Activated B cell treated with CpG ODN at 0.5 μM for 24 hours (primary cell): ENCODE results near the gene TMA7B. TPM values are rescaled to one million over a fixed set of nuclear protein-coding genes. Genes with fewer than 3 reads are reported as not detected.
A peak's percentile ranks its signal among the peaks of the same experiment; 100 is the strongest.

ENCODE experiments used
- ATAC-seq: fragments of 200-7000 bp; cut with Tn5 transposase; one replicate; pipeline ENCODE4 v1.10.0; 2021; ENCODE audit warnings: low read depth, mild to moderate bottlenecking, moderate library complexity
- CTCF ChIA-PET: fragments of 350-600 bp; sonication (Branson Sonifier 250); formaldehyde crosslinking; loops from one replicate; lab custom pipeline; 2021; ENCODE audit warnings: antibody characterized with exemption; lab: Charles Lee
- POLR2A ChIA-PET: fragments of 350-600 bp; sonication (Branson Sonifier 250); formaldehyde crosslinking; loops from one replicate; lab custom pipeline; 2021; ENCODE audit warnings: antibody characterized with exemption; lab: Charles Lee
- DNase-seq: peaks from one replicate; pipeline ENCODE4 v3.0.0; 2022
- H3K27ac Mint-ChIP-seq: one replicate; pipeline ENCODE4 v1.8.0; 2020; ENCODE audit warnings: mixed read lengths
- H3K27me3 Mint-ChIP-seq: one replicate; pipeline ENCODE4 v1.8.0; 2021; ENCODE audit warnings: mixed read lengths
- H3K36me3 Mint-ChIP-seq: one replicate; pipeline ENCODE4 v1.8.0; 2021; ENCODE audit warnings: low read depth, mixed read lengths
- H3K4me1 Mint-ChIP-seq: one replicate; pipeline ENCODE4 v1.8.0; 2021; ENCODE audit warnings: mixed read lengths
- H3K4me3 Mint-ChIP-seq: one replicate; pipeline ENCODE4 v1.8.0; 2020; ENCODE audit warnings: mild to moderate bottlenecking, mixed read lengths
- H3K9me3 Mint-ChIP-seq: one replicate; pipeline ENCODE4 v1.8.0; 2020; ENCODE audit warnings: mixed read lengths
- intact Hi-C: fragments of 100-400 bp; cut with micrococcal nuclease; formaldehyde crosslinking; loops from one replicate; pipeline ENCODE4 v1.15.1; 2024
- total RNA-seq: library from RNA; stranded (reverse); gene quantifications from 2 replicates; pipeline ENCODE4 v1.2.3, GENCODE V29; 2022
- TF ChIP-seq, protein P1 (sequence below): fragments of 200-600 bp; IDR thresholded peaks from one replicate; pipeline ENCODE4 v1.8.0; 2022; ENCODE audit warnings: antibody characterized with exemption, mild to moderate bottlenecking

TMA7B gene
- total RNA-seq, 1 donor from 2014 or later: 0.58 TPM

DNA sequence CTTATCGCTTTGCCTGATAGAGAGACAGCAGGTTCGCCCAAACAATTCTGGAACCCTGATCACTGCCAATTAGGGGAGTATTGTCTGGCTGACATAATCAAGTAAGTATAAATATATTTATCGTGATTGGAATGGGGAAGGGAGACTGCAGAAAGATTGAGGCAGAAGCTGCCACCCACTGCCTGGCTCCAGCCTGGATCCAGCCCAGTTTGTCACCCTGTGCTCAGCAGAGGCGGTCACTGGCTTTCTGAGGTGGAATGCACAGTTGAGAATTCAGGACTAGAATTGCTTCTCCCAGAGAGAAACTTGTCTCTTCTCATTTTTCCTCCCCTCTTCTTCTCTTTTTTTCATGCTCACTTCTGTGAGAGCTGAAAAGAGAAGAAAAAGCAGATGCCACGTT, 33.4 kb upstream of the TMA7B start:
- Mint-ChIP-seq H3K27ac (no peak overlapping the region), H3K36me3 (peaks cover 2% of the 10 kb centered on the region)

DNA sequence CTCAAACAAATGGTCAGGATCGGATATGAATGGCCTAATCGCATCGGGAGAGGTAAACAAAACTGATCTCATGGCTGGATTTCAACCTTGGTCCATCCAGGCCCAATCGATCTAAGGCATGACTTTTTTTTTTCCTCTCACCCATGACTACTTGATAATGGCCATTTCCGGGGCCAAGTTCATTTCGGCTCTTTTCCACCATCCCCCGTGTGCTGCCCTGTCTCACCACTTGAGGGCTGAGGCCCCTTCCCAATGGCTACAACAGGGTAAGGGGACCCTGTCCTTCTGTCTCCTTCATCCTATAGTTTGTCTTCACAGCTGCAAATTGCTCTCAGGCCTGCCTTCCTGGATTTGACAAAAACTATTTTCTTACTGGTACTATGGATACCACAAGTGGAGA, 32.7 kb upstream of the TMA7B start:
- DNase-seq (no peak), ATAC-seq (no peak)
- intact Hi-C loops: no loop called here
- ChIA-PET POLR2A (no interaction called here), CTCF (no interaction called here)
- Mint-ChIP-seq H3K27me3 (no peaks in the 10 kb centered on the region), H3K36me3 (peaks cover 2% of the 10 kb centered on the region), H3K4me3 (no peak overlapping the region), H3K27ac (no peak overlapping the region), H3K4me1 (peaks cover 24% of the 10 kb centered on the region), H3K9me3 (no peaks in the 10 kb centered on the region)
- TF ChIP-seq, protein P1, sequence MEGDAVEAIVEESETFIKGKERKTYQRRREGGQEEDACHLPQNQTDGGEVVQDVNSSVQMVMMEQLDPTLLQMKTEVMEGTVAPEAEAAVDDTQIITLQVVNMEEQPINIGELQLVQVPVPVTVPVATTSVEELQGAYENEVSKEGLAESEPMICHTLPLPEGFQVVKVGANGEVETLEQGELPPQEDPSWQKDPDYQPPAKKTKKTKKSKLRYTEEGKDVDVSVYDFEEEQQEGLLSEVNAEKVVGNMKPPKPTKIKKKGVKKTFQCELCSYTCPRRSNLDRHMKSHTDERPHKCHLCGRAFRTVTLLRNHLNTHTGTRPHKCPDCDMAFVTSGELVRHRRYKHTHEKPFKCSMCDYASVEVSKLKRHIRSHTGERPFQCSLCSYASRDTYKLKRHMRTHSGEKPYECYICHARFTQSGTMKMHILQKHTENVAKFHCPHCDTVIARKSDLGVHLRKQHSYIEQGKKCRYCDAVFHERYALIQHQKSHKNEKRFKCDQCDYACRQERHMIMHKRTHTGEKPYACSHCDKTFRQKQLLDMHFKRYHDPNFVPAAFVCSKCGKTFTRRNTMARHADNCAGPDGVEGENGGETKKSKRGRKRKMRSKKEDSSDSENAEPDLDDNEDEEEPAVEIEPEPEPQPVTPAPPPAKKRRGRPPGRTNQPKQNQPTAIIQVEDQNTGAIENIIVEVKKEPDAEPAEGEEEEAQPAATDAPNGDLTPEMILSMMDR: no peak

More for the DNA sequence above, 33.4 kb upstream of the TMA7B start:
- DNase-seq (no peak), ATAC-seq (no peak)
- CTCF ChIA-PET: no interaction called here
- Mint-ChIP-seq H3K27me3 (no peaks in the 10 kb centered on the region), H3K4me3 (no peak overlapping the region), H3K4me1 (peaks cover 27% of the 10 kb centered on the region), H3K9me3 (no peaks in the 10 kb centered on the region)
- TF ChIP-seq, protein P1: no peak
- intact Hi-C loops: no loop called here
- POLR2A ChIA-PET: interaction anchor here (0.7 to 0.9 kb wide), 2 partner anchors 8 to 424 kb away, joined by 3 to 4 read pairs; partner anchors contain the start of gene MIEF1

DNA sequence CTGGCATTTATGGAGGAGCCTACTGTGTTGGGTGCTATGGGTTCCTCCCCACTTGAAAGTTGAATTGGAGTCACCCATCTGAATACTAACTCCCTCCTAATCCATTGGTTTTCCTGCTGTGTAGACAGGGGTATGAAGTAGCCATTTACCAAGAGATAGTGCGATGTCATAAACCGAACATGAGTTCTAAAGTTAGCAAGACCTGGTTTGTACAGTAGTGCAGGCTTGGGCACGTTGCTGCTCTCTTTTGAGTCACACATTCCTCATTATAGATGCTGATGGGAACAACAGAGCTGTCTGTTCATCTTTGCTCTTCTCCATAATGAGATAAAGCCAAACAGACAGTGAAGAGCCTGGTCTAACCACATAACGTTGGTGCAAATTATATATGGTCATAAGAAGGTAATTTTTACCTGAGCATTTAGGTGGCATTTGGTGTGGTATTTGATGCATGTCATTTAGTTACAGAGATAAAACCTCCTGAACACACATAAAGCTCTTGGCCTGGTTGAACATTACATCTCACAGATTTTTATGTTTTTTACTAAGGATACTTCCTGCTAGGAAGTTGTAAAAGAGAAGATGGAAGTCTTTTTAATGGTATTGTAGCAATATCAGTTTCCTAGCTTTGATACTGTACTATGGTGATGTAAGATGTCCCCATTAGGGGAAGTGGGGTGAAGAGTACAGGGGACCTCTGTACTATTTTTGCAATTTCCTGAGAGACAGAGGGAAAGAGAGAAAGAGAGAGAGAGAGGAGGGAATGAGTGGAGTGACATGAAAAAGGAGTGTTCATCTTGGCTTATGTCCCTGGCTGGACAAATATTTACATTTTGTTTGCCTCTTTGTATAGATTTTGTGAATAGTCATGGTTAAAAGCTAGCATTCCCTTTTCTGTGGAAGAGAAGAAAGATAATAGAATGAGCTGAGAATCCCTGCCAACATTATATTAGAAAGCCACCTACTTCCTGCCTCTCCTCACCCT, 31.4 kb upstream of the TMA7B start:
- H3K27ac Mint-ChIP-seq: no peak overlapping the region
- CTCF ChIA-PET: no interaction called here

DNA sequence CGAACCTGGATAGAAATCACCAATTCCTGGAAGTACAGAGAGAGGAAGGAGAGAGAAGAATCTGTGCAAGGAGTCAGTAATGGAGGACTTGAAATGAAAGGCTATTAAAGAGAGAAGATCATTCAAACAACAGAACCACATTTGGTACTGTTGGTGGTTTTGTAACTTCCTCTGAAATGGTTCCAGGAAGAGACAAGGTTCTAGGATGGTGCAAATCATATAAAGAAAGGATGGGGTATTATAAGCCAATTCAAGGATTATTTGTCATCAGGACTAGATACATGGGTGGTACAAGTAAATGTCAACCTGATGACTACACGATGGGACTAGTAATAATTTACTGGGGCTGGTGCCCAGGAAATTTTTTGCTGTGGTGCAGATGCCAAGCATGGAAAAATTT, 28.9 kb upstream of the TMA7B start:
- DNase-seq (no peak), ATAC-seq (no peak)
- Mint-ChIP-seq H3K27me3 (no peaks in the 10 kb centered on the region), H3K36me3 (peaks cover 2% of the 10 kb centered on the region), H3K4me3 (no peak overlapping the region), H3K9me3 (no peaks in the 10 kb centered on the region), H3K27ac (no peak overlapping the region), H3K4me1 (peaks cover 37% of the 10 kb centered on the region)
- intact Hi-C loops: no loop called here
- POLR2A ChIA-PET: no interaction called here
- TF ChIP-seq, protein P1: no peak
- CTCF ChIA-PET: no interaction called here

More for the DNA sequence above, 31.4 kb upstream of the TMA7B start:
- H3K36me3 Mint-ChIP-seq: peaks cover 2% of the 10 kb centered on the region
- H3K27me3 Mint-ChIP-seq: no peaks in the 10 kb centered on the region
- DNase-seq (no peak), ATAC-seq (no peak)
- no peak overlapping the region for H3K4me3 Mint-ChIP-seq
- POLR2A ChIA-PET: no interaction called here
- H3K4me1 Mint-ChIP-seq: peaks cover 31% of the 10 kb centered on the region
- H3K9me3 Mint-ChIP-seq: no peaks in the 10 kb centered on the region
- intact Hi-C loops: no loop called here
- TF ChIP-seq, protein P1: no peak

DNA sequence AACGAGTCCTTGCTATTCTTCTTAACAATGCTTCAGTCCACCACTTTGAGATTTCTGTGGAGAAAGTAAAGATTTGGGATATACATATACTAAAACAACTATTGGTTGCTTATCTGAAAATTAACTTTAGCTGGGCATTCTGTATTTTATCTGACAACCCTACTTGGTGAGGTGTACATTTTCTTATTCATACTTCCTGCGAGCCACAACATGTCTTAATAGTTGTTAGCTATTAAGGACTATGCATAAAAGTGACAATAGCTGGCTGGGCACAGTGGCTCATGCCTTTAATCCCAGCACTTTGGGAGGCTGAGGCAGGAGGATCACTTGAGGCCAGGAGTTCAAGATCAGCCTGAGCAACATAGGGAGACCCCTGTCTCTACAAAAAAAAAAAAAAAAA, 28.0 kb upstream of the TMA7B start:
- intact Hi-C loops: no loop called here
- DNase-seq (no peak), ATAC-seq (no peak)
- TF ChIP-seq, protein P1: no peak
- POLR2A ChIA-PET: interaction anchor here (0.6 kb wide), 1 partner anchor 753 kb away, joined by 3 read pairs; no protein-coding TSS in a partner anchor
- Mint-ChIP-seq H3K27ac (peak overlapping the region; percentile 4), H3K9me3 (no peaks in the 10 kb centered on the region), H3K4me3 (no peak overlapping the region), H3K27me3 (no peaks in the 10 kb centered on the region), H3K36me3 (peaks cover 2% of the 10 kb centered on the region), H3K4me1 (peaks cover 43% of the 10 kb centered on the region)
- CTCF ChIA-PET: interaction anchor here (2.0 kb wide), 1 partner anchor 93 kb away, joined by 6 read pairs; no protein-coding TSS in a partner anchor
